Ovary (tissue), 9 donors: Measurements from ENCODE around the gene HDDC2. TPM values are rescaled to one million over a fixed set of nuclear protein-coding genes. Genes with fewer than 3 reads are reported as not detected.

ENCODE experiments used
- DNase-seq, 5 donors: peaks; one replicate each; pipeline ENCODE4 v3.0.0-alpha.2; 2019 to 2020
- H3K27ac ChIP-seq, 2 donors: fragments of 200-600 bp; one replicate each; pipeline versions ENCODE4 v1.5.1 to v1.8.0; 2019 to 2022
- H3K27me3 ChIP-seq: fragments of 200-600 bp; one replicate; pipeline ENCODE4 v1.8.0; 2022
- H3K36me3 ChIP-seq: fragments of 200-600 bp; sonication (generic); one replicate; pipeline ENCODE4 v1.5.1; 2019
- H3K4me1 ChIP-seq: one replicate; pipeline ENCODE4 v1.8.1; 2013; ENCODE audit warnings: mild to moderate bottlenecking, moderate library complexity; ENCODE audit not compliant: insufficient read depth
- H3K4me3 ChIP-seq: fragments of 200-600 bp; sonication (generic); one replicate; pipeline ENCODE4 v1.5.1; 2017
- H3K9me3 ChIP-seq, 2 donors: fragments of 200-600 bp in 1 of 2; sonication (generic) in 1 of 2; one replicate each; pipeline versions ENCODE4 v1.5.1 to v1.8.1; 2013 to 2019; ENCODE audit warnings: mild to moderate bottlenecking in 1 of 2, moderate library complexity in 1 of 2
- CTCF ChIP-seq, 3 donors: fragments of 450-650 bp in 2 of 3; fragments of 200-600 bp in 1 of 3; IDR thresholded peaks; one replicate each; pipeline versions ENCODE4 v1.5.1 to v1.8.0; 2016 to 2022; ENCODE audit warnings: antibody characterized with exemption in 3 of 3, mild to moderate bottlenecking in 1 of 3
- EP300 ChIP-seq: sonication (generic); formaldehyde crosslinking; IDR thresholded peaks from one replicate; pipeline ENCODE4 v1.6.1; 2017; ENCODE audit warnings: antibody characterized with exemption
- POLR2A ChIP-seq: fragments of 450-650 bp; IDR thresholded peaks from one replicate; pipeline ENCODE4 v1.6.1; 2017; ENCODE audit warnings: antibody characterized with exemption, mild to moderate bottlenecking, moderate library complexity
- WGBS, 3 donors: extraction: QIAGEN DNeasy Blood & Tissue Kit in 1 of 3; methylation state at CpG; one replicate each; pipeline versions ENCODE4 v1.1.5 to v1.1.7; 2013 to 2017; 5-methylcytosine and 5-hydroxymethylcytosine counted together
- intact Hi-C, 4 donors: fragments of 100-400 bp; cut with DNase I; formaldehyde crosslinking; loops; one replicate each; pipeline versions ENCODE4 v1.11.0 to v1.15.1; 2022 to 2023
- polyA plus RNA-seq, 2 donors: library from polyadenylated mRNA; stranded (reverse); fragments of 200-250 nt in 1 of 2; fragments of 350-450 nt in 1 of 2; fragmentation: Illumina TruSeq in 1 of 2; extraction: RNeasy Lipid Tissue Mini Kit (QIAGEN cat#74804) in 1 of 2; gene quantifications; one replicate each; pipeline ENCODE4 v1.2.3, GENCODE V29; 2013 to 2014
- total RNA-seq, 7 donors: library from RNA; depleted of rRNA in 2 of 7; stranded (reverse); fragments of >200 nt in 2 of 7; fragmentation: NEBNext Ultra II Directional in 3 of 7; extraction: Animal tissue kit (Norgen Biotek cat#: 25700) in 3 of 7; gene quantifications; one replicate each; pipeline versions ENCODE4 v1.1.0 to v1.2.4, GENCODE V29; 2016 to 2023
- donor health status: DM: no; HTN: no; CAD: no; lungs with moderate emphysema.
- donor health status: DM: no; HTN: no; CAD: no.
- donor health status: Bipolar disorder and iron deficiency.
- donor health status: DM: yes; HTN: yes; CAD: no.
- donor health status: DM: no; HTN: no; CAD: no.
- donor health status: DM: yes; HTN: yes; CAD: no.

Gene HDDC2
- total and polyA plus RNA-seq, 9 donors = 31.4 to 80.6 (median 64.0) TPM

DNA sequence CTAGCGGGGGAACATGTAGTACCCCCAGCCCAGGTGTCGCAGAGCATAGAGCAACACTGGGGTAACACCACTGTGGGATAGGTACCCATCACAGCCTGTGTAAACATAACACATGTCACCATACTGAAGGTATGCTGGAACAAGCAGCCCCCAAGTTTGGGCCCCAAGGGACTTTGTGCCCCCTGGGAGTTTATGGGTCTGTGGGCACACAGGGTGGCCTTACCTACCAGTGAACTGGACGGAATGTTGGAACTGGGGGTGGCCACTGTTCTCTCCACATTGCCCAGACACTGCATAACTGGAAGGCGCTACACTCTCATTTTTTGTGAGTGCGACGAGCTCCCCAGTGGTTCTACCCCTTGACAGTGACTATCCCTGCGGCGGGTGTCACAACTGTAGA, 28.5 kb downstream of the HDDC2 start:
- Histone ChIP-seq H3K27ac (no peak overlapping the region), H3K27me3 (no peaks in the 10 kb centered on the region), H3K4me3 (no peak overlapping the region), H3K4me1 (no peaks in the 10 kb centered on the region), H3K36me3 (no peaks in the 10 kb centered on the region), H3K9me3 (no peaks in the 10 kb centered on the region)
- intact Hi-C loops = no loop called here
- TF ChIP-seq POLR2A (no peak), EP300 (no peak), CTCF (IDR thresholded peaks at IDR 0.05) (no peak)
- 94 to 98% (median 98%) methylated on average over 8 of the region's 8 CpGs for WGBS, 3 donors
- DNase-seq = no peak

DNA sequence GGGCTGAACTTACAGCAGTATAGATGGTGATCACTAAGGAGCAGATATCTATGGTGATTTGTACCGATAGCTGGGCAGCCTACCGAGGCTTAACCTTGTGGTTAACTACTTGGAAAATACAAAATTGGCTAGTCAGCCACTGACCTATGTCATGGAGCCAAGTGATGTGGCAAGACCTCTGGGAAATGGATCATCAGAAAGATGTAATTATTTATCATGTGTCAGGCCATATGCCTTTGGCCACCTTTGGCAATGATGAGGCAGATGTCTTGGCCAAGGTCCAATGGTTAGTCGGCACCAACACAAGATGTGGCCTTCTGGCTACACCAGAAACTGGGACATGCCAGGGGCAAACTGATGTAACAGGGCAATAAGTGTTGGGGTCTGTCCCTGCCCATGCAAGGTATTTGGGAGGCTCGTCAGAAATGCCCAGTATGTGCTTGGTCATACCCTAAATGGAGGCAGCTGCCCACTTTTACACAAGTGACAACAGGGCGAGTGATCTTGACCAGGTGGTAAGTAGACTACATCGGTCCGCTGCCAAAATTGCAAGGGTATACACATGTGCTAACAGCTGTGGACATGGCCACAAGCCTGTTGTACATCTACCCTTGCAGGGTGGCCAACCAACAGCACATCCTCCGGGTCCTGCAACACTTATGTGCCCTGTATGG, 30.1 kb downstream of the HDDC2 start:
- no peaks in the 10 kb centered on the region for H3K27me3 ChIP-seq
- TF ChIP-seq POLR2A (no peak), CTCF (IDR thresholded peaks at IDR 0.05) (no peak), EP300 (no peak)
- H3K4me3 ChIP-seq = no peak overlapping the region
- H3K36me3 ChIP-seq = no peaks in the 10 kb centered on the region
- H3K4me1 ChIP-seq = no peaks in the 10 kb centered on the region
- WGBS, 3 donors = 90 to 94% (median 91%) methylated on average over 8 of the region's 8 CpGs
- H3K9me3 ChIP-seq = no peaks in the 10 kb centered on the region
- no peak for DNase-seq
- no peak overlapping the region for H3K27ac ChIP-seq
- intact Hi-C loops = no loop called here

- DNase-seq = no peak
- 96 to 100% (median 96%) methylated on average over 4 of the region's 4 CpGs for WGBS, 3 donors
- Histone ChIP-seq H3K27me3 (no peaks in the 10 kb centered on the region), H3K9me3 (no peaks in the 10 kb centered on the region), H3K4me1 (no peaks in the 10 kb centered on the region), H3K36me3 (no peaks in the 10 kb centered on the region), H3K27ac (no peak overlapping the region), H3K4me3 (no peak overlapping the region)
- intact Hi-C loops = no loop called here
- TF ChIP-seq CTCF (IDR thresholded peaks at IDR 0.05) (no peak), POLR2A (no peak), EP300 (no peak)
Measured at GRCh38 chr6:125270380-125270779, 31.4 kb downstream of the HDDC2 start.

GRCh38 chr6:125269328-125269985, 32.3 kb downstream of the HDDC2 start:
- Histone ChIP-seq H3K4me1 (no peaks in the 10 kb centered on the region), H3K27ac (no peak overlapping the region), H3K36me3 (no peaks in the 10 kb centered on the region), H3K27me3 (no peaks in the 10 kb centered on the region), H3K9me3 (no peaks in the 10 kb centered on the region), H3K4me3 (no peak overlapping the region)
- TF ChIP-seq CTCF (IDR thresholded peaks at IDR 0.05) = no peak
- no peak for TF ChIP-seq POLR2A
- no peak for TF ChIP-seq EP300
- no peak for DNase-seq
- WGBS, 3 donors = 88 to 95% (median 92%) methylated on average over 7 of the region's 7 CpGs
- intact Hi-C loops = no loop called here
